HG03103 (cell line): ENCODE results near the gene INO80.

Experiments
- ATAC-seq: cut with Tn5 transposase; IDR thresholded peaks from one replicate; pipeline ENCODE4 v1.9.1; 2021; ENCODE audit warnings: low read depth; ENCODE audit not compliant: unreplicated experiment

INO80 gene

DNA sequence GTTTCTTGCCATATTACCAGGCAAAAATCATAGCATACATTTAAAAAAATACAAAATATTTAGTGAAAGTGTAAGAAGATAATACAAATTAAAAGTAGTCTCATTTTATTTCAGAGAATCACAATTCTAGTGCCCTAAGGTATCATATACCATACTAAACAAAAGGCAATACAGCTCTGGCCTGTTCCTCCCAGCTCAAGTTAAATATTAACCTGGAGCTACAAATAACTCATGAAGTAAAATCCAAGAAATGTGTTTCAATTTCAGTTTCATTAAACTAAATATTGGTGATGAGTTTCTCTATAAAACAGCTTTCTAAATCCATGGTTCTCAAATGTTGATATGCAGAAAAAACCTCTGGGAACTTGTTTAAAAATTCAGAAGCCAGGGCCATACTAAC lies 67.7 kb downstream of the INO80 start:
- no peak for ATAC-seq

DNA sequence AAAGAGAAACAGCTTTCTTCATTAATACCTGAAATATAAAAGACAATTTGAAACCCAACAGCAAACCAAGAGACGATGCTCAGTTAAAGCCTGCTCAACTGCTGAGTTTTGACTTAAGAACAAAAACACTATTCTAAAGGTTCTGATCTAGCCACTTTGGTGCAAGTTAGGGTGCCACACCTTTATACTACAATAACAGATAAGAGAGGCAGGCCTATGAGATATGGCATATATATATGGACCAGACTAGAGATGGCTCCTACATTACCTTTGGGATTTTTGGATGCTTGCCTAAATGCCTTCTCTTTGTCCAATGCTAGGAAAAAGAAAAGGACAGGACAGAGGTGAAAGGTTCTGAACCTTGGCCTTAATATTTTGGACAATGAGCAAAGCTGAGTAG lies 68.6 kb downstream of the INO80 start:
- ATAC-seq, result no peak

DNA sequence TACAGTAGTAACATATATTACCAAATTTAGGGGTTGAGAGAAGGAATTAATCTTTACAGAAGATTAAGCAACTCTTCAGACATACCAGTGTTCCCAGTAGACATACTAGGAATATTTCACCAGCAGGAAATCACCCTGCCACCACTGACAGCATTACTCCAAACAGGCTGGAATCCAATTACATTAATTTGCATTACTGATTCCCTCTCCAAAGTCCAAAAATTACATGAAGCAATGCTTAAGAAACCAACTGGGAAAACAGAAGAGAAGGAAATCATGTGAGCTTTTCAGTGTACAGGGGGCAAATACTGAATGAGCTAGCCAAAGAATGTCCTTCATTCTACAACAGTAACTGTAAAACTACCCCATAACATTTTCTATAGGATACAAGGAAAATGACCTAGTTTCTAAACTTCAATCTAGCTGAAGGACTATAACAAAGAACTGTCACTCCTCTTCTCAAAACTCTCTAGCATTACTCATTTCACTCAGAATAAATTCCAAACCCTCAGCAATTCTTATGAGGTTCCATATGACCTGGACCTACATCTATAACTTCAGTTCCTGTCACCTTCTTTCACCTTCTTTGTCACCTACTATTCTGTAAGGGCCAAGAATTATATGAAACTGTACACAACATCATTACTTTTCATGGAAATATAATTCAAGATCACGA lies 72.7 kb downstream of the INO80 start:
- no peak for ATAC-seq

DNA sequence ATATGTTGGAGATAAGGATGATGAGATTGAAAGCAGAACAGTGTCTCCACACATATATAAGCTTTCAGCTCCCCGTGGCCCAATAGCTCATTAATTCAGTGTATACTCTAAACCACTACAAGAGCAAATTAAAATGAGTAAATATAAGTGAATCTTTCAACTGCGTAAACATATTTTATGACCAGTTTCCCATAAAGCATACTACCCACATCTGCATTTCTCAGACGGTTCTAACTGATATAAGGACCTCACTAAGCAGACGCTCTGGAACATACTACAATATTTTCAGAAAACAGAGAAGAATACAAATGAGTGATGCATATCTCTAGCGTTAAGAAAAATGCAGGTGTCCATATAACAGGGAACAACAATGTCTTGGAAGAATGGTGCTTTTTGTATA lies 73.2 kb downstream of the INO80 start:
- no peak for ATAC-seq

DNA sequence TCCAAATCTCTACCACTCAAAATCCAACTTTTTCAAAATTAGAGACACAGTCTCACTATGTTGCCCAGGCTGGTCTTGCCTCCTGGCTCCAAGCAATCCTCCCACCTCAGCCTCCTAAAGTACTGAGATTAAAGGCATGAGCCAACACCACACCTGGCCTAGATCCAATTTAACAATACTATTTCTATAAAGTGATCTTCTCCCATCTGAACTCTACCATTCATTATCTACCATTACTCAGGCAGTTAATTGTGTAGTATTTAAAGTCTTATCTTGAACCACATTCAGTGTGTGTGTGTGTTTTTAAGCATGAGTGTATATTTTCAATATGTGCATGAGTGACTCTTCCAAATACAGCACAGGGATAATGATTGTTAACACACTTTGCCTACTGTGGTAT lies 77.0 kb downstream of the INO80 start:
- ATAC-seq, result no peak

DNA sequence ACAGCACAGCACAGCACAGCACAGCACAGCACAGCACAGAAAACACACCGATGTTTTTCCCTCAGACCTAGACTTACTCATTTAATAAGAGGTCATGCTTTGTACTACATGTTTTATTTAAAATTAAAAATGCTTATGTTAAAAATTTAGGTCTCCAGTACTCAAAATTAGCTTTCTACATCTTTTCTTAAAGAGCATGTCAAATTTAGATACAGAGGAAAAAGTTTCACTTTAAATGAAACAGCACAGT lies 84.1 kb downstream of the INO80 start:
- no peak for ATAC-seq

DNA sequence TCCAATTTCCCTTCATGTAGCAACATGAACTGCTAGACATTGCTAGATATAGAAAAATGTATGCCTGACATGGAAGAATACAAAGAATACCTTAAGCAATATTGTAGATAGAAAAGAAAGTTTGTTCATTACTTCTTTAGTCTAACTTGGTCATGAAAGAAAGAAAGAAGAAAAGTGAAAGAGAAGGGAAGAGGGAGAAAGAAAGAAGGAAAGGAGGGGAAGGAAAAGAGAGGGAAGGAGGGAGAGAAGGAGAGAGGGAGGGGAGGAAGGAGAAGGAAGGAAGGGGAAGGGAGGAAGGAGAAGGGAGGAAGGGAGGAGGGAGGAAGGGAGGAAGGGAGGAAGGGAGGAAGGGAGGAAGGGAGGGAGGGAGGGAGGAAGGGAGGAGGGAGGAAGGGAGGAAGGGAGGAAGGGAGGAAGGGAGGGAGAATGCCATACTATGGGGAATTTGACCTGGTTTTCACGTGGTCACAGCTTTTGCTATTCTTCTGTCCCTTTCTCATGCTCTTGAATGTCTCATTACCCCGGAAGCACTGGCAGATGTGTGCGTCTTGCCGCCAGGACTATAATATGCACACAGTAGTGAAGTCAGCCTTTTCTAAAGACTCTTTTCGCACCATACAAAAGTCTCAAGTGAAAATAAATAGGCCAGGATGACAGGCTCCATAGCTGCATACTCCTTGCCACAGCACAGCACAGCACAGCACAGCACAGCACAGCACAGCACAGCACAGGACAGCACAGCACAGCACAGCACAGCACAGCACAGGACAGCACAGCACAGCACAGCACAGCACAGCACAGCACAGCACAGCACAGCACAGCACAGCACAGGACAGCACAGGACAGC lies 84.6 kb downstream of the INO80 start:
- ATAC-seq, result no peak

DNA sequence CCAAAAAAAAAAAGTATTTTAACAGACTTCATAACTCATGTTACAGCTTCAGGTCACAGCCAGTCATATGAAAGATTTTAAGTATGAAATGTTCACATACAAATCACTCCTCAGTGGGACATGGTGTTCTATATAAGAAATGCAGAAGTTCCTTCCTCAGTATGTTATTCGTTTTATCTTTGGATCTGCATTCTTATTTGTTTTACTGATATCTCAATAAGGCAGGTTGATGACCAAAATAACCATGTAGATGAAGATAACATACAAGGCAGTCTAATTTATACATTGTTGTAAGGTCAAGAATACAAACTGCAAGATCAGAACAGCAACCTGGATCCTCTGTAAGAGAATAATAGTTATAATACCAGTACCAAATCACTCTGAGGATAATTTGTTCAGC lies 87.2 kb downstream of the INO80 start:
- no peak for ATAC-seq

DNA sequence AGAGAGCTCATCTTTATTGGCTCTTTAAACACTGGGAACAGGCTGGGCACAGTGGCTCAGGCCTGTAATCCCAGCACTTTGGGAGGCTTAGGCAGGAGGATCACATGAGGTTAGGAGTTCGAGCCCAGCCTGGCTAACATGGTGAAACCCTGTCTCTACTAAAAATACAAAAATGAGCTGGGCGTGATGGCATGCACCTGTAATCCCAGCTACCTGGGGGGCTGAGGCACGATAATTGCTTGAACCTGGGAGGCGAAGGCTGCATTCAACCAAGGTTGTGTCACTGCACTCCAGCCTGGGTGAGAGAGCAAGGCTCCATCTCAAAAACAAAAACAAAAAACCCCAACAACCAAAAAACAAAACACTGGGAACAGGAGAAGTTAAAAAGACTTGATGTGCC lies 90.7 kb downstream of the INO80 start:
- ATAC-seq, result no peak

DNA sequence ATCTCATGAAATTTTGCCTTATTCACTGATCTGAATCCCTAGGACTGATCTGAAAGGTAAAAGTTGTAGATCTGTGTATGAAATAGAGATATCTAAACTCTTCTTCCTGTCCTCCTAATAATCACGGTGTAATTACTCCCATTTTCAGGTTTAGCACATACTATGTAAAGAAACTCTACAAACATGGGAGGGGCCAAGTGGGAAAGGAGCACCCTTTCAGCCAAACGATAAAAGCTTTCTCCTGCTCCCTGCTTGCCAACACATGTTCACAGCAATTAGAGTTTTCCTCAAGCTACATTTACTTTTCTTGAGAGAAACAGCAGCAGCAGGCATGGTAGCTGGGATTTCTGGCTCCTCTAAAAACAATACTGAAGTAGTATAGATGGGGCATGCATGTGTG lies 91.2 kb downstream of the INO80 start:
- no peak for ATAC-seq

DNA sequence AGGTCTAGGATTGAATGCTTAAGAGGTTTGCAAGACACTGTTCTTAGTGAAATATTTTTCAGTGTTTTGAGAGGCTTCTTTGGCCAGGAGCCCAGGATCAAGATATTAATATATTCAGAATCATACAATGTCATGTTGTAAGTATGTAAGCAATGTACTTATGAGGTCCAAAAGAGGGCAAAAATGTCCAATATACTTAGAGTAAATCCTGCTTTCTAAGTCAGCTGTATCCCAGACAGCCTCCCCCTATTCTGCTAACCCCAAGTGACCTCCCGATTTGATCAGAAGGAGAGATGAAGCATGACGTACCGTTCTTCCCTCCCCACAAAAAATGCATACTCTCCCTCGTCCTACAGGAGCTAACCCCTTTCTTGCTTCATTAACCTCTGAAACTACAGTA lies 91.9 kb downstream of the INO80 start:
- no peak for ATAC-seq

DNA sequence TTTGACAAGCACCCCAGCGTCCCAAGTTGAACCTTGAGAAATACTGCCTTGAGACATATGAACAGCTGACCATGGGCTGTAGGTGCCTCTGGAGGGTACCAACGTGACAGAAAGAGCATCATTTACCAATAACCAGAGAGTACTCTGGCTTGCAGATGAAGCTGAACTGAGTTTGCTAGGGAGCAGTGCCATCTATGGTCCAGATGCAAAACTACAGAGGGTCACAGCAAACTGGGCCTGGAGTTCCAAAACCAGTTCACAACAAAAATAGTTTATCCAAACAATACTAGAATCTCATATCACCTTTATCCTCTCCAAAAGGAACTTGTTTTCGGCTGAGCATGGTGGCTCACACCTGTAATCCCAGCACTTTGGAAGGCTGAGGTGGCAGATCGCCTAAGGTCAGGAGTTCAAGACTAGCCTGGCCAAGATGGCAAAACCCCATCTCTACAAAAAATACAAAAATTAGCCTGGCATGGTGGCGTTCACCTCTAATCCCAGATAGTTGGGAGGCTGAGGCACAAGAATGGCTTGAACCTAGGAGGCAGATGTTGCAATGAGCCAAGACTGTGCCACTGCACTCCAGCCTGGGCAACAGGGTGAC lies 93.5 kb downstream of the INO80 start:
- ATAC-seq, result no peak

DNA sequence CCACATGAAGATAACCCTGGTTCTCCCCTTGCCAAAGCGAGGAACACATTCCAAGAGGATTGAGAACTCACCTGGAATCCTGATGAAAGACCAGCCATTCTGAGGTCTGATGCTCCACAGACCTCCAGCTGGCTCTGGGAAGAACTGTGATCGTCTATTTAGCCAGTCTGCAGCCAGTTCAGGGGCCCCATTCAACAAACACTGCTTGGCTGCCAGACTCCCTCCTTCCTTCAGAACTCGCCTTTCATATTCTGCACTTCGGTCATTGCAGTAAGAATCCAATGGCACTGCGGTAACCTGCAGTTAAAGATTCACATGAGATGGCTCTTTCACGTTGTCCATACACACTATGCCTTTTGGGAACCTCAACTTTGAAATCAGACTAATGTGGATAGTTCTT lies 95.3 kb downstream of the INO80 start:
- ATAC-seq, result no peak

DNA sequence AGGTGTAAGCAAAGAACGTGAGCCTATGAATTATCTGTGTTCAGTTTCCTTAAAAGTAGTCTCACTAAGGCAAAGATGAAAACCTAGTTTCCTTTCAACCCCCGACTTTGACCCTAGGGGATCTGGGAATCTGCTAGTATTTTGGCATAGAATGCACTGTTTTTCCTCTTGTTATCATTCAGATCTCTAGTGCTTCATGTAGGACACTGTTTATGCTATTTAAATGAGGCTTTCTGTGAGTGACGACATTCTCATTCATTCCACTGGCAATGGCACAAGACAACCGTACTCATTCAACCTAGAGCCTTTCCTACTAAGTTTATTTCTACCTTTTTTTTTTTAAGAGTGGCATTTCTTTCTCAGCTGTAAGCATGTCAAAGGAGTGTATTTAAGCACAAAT lies 95.8 kb downstream of the INO80 start:
- ATAC-seq, result no peak

DNA sequence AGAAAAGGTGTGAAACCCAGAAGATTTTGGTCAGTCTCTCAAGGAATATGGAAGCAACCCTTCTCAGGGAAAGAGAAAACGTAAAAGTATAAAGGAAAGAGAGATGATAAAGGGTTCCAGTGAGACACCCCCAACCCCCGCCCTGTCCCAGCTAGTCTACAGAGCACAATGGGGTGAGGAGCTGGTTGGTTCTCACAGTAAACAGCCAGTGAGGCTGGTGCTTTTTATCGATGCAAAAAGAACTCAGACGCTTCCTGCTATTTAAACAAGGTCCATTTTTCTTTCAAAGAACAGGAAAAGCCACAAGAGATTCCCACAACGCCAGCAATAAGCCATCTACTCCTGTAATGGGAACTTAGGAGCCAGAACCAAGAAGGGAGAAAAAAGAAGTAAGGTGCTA lies 96.9 kb downstream of the INO80 start:
- no peak for ATAC-seq

DNA sequence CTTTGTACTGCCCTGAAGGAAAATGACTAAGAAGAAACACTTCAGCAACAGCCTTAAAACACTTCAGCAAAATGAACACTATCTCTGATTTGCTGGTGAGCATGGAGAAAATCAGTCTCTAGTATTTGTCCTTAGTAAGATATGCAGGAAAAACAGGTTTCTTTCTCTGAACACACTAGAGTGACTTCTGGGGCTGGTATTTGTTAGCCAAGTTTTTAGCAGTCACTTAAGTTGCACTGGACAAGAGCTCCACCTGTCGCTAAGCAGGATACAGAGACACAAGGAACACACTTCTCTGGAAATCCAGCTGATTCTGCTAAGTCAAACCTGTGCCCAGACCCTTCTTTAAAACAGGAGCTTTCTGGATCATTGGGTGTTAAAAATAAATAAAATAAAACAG lies 97.5 kb downstream of the INO80 start:
- no peak for ATAC-seq

DNA sequence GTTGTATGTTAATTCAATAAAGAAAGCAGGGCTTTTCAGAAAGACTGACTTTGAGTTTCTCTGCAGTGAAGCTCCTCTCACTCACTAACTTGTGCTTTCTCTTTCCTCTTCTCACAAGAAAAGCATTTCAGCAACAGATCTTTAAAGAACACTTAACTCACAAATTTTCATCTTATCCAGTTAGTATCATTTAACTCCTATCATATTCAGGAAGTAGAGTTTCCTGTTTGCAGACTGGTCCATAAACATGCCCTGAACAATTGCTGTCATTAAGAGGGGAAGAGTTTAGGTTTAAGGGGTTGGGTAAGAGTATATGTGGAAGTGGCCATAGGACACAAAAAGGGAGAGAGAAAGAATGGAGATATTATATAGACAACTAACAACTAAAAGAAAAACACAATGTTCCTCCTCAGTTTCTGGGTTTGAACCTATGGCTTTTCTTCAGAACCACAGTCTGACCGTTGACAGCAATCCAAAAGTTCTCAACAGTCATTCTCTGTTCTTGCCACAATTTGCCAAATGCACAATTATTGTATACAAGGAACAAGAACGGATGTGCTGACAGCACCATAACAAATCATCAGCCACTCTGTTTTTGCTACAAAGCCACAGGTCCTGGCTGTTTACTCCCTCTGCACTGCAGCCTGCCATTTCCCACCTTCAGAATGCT lies 98.9 kb downstream of the INO80 start:
- ATAC-seq, result no peak

DNA sequence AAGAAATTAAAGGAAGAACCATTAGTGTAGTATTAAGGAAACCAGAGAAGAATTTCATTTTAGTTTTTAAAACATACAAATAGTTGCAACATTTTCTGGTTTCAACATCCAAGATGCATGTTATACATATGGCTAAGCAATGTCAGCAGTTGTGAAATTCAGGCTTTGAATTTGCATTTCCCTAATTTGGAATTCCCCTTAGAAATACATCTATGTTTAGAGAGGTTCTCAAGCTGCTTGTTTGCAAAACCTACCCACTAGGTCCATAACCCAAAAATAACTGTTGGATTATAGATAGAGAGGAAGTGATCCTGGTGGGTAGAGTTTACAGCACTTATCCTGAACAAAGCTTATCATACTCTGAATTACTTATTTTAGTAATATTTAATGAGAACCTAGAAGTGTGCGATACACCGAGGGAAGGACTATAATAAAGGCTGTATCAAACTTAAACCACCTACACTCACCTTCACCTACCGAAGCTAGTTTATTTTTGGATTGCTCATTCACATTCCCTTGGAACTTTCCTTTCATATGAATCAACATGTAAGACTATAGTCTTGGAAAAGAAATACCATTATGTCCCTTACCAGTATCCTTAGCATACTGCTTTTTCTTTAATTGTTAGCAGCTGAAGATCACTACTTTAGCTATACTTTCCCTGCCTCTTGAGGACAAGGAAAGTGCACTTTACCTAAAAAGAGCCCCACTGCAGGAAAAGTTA lies 102.2 kb downstream of the INO80 start:
- no peak for ATAC-seq

DNA sequence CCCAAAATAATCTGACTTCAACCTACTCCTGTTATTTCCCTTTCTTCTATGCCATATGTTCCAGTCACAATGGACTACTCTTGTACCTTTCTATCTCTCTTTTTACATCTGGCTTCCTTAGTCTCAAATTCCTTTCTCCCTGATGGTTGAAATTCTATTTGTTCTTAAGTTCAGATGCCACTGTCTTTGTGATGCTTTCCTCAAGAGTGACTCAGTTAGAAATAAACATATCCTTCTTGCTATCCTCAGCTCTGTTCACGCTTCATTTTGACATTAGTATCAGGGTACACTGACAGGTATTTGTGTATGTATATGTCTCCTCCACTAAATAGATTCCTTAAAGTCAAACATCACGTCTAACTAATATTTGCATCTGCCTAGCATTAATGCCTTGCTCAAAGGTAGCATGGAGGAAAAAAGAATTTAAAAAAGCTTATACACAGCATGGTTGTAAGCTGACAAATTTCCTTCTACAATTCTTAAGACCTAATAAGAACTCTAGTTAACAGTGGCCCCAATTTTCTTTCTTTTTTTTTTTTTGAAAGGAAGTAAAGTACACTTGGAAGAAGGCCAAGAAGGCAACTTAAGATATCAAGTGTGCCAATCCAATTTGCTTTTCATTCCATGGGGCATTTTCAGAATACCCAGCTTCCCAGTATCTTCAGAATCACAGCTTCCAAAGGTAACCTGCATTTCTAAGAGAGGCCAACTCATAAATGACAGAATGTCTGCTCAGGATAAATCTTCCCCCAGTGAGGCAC lies 104.8 kb downstream of the INO80 start:
- no peak for ATAC-seq

DNA sequence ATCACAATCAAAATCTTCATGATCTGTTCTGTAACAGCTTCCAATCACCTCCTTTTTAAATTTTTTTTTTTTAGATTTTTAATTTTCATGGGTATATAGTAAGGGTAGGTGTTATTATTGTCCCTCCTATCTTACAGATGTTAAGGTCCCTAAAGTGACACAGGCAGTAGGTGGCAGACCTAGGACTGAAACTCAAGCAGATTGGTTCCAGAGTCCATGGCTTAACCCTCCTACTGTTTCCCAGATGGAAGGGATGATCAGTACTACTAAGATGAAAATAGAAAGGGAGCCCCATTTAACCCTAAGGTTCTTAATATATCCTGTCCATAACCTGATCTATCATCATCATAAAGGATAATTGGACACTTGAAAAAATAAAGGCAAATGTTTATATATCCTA lies 105.7 kb downstream of the INO80 start:
- no peak for ATAC-seq
